ENCODE data around the gene THAP3. TPM values are rescaled to one million over a fixed set of nuclear protein-coding genes. Genes with fewer than 3 reads are reported as not detected.
A peak's percentile ranks its signal among the peaks of the same experiment; 100 is the strongest.

The THAP3 gene
- total and polyA plus RNA-seq, 9 of the 15 experiments (the other 6 are each of a cell fraction or from before 2014, with no cell fraction given) = 1.9 to 31.2 (median 18.2) TPM

DNA sequence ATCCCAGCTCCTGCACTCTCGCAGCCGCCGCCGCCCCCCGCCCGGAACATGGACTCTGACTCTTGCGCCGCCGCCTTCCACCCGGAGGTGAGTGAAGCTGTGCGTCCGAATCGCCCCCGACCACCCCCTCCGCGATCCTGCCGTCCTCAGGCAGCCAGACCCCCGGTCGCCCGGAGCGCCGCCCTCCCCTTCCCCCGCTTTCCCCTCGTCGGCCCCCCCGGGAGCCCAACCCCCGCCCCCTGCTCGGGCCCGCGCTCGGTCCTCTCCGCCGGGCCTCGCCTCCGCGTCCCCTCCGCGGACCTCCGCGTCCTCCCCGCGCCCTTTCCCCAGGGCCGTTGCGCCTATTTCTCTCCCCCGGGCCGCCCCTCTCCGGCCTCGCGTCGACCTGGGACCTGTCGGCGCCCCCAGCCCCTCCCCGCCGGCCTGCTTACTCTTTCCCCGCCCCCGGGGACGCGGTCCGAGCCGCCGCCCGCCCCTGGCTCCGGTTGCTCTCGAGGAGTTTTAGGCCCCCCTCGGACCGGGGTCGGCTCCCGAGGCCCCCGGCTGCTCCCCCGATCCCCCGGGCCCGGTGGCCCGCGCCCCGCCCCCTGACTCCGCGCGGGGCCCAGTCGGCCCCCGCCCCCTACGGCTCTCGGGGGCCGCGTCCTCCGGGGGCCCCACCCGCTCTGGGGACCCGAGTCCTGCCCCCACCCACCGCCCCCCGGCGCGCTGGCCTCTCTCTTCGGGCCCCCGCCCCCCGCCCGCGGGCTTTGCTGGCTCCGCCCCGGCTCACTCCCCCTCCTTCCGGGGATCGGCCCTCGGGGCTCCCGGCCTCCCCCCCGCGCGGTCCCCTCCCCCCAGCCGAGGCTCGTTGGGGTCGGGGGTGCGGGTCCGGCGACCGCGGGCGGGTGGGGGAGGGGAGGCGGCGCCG lies 10.4 kb upstream of the THAP3 start (continued):
- TF ChIP-seq ZNF444 (CRISPR knock-in tag; IDR thresholded peaks at IDR 0.05) = no peak
- TF ChIP-seq, protein P1, sequence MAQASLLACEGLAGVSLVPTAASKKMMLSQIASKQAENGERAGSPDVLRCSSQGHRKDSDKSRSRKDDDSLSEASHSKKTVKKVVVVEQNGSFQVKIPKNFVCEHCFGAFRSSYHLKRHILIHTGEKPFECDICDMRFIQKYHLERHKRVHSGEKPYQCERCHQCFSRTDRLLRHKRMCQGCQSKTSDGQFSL (CRISPR knock-in tag; IDR thresholded peaks at IDR 0.05) = no peak
- TF ChIP-seq, protein P1 (tag; IDR thresholded peaks at IDR 0.05) = peak in 1 of 2 experiments; percentile 7; a peak in 1 of 4 replicates
- no peak for TF ChIP-seq YBX1 (IDR thresholded peaks at IDR 0.05)
- no peak for TF ChIP-seq MTA3 (IDR thresholded peaks at IDR 0.05; ENCODE audit: borderline replicate concordance)
- TF ChIP-seq, protein P2, sequence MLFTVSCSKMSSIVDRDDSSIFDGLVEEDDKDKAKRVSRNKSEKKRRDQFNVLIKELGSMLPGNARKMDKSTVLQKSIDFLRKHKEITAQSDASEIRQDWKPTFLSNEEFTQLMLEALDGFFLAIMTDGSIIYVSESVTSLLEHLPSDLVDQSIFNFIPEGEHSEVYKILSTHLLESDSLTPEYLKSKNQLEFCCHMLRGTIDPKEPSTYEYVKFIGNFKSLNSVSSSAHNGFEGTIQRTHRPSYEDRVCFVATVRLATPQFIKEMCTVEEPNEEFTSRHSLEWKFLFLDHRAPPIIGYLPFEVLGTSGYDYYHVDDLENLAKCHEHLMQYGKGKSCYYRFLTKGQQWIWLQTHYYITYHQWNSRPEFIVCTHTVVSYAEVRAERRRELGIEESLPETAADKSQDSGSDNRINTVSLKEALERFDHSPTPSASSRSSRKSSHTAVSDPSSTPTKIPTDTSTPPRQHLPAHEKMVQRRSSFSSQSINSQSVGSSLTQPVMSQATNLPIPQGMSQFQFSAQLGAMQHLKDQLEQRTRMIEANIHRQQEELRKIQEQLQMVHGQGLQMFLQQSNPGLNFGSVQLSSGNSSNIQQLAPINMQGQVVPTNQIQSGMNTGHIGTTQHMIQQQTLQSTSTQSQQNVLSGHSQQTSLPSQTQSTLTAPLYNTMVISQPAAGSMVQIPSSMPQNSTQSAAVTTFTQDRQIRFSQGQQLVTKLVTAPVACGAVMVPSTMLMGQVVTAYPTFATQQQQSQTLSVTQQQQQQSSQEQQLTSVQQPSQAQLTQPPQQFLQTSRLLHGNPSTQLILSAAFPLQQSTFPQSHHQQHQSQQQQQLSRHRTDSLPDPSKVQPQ (CRISPR knock-in tag; IDR thresholded peaks at IDR 0.05; ENCODE audit: borderline replicate concordance) = no peak

Data from K562 (cell line).